ENCODE data around the gene ASTN1.

The ASTN1 gene

DNA sequence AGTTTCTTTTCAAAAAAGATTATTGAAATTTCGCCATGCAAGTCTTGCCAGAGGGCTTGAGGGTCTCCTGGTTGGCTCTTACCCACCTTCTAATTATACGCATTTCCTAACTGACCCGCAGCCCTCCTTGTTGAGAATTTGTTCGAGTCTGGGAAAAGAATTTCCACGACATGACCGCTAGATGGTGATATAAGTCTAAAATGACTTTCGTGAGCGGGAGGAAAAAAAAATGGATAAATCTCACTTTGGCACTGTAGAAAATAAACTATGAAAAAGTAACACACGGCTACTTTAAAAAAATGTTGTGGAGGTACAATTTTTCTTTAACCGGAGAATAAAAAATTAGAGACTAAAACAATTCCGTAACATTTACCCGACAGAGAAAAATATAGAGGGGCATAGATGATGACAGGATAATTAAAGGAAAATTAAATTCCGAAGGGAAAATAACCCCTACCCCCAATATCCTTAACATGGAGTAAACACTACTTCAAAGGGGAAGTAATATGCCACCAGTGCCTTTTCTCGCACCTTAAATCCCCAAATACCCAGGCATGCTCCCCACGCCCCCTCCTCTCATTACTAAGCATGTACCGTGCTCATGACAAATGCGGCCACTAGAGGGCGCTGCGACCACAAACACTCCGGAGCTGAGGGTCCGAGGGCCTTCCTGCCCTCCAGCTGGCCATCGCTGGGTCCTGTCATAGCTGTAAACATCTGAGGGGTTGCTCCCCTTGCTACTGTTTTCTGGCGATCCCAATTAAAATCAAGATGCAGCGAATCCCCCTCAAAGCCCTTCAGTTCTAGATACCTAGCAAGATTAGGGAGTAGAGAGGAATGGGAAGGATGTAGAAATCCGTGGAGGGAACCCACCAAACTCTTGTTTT, 266.9 kb downstream of the ASTN1 start:
- H3K27ac ChIP-seq: peak overlapping the region; percentile 9; the same call in 1 of the 2 replicates

DNA sequence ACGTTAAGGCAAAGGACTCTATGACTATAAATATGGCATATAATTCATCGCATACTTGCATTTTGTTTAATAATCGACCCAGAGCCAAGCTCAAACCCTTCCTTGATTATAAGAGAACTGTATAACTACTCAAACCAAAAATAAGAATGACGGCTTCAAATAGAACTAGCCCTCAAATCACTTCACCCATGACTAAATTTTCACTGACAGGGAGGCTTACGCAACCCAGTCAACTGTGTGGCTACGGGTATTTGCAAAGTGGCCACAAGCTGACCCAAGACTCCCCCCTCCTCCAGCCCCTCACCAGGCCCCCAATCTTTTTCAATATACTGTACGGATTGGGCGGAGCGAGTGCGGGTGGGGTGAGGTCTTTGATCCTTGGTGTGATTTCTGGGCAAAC, 268.3 kb downstream of the ASTN1 start:
- no peak overlapping the region for H3K27ac ChIP-seq
- TF ChIP-seq, protein P1, sequence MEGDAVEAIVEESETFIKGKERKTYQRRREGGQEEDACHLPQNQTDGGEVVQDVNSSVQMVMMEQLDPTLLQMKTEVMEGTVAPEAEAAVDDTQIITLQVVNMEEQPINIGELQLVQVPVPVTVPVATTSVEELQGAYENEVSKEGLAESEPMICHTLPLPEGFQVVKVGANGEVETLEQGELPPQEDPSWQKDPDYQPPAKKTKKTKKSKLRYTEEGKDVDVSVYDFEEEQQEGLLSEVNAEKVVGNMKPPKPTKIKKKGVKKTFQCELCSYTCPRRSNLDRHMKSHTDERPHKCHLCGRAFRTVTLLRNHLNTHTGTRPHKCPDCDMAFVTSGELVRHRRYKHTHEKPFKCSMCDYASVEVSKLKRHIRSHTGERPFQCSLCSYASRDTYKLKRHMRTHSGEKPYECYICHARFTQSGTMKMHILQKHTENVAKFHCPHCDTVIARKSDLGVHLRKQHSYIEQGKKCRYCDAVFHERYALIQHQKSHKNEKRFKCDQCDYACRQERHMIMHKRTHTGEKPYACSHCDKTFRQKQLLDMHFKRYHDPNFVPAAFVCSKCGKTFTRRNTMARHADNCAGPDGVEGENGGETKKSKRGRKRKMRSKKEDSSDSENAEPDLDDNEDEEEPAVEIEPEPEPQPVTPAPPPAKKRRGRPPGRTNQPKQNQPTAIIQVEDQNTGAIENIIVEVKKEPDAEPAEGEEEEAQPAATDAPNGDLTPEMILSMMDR (conservative IDR thresholded peaks at IDR 0.05): no peak

More for the DNA sequence above, 266.9 kb downstream of the ASTN1 start:
- TF ChIP-seq, protein P1 (conservative IDR thresholded peaks at IDR 0.05): peak; percentile 88

DNA sequence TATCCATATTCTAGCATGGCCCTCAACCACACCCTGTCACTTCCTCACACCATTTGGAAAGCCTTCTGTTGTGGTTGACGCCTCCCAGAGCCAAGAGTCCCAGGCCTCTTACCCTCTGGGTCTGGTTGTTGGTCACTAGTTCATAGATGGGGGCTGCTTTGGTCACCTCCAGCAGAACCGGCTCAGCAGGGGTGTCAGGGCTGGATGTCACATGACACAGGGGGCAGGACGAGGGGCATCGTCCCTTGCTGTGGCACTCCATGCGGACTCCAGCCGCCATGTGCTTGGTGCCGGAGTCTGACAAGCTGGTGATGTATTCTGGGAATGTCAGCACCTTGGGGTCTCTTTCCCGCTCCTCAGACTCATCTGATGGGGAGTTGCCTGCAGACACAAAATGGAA, 270.1 kb downstream of the ASTN1 start:
- no peak overlapping the region for H3K27ac ChIP-seq
- TF ChIP-seq, protein P1 (conservative IDR thresholded peaks at IDR 0.05): no peak

DNA sequence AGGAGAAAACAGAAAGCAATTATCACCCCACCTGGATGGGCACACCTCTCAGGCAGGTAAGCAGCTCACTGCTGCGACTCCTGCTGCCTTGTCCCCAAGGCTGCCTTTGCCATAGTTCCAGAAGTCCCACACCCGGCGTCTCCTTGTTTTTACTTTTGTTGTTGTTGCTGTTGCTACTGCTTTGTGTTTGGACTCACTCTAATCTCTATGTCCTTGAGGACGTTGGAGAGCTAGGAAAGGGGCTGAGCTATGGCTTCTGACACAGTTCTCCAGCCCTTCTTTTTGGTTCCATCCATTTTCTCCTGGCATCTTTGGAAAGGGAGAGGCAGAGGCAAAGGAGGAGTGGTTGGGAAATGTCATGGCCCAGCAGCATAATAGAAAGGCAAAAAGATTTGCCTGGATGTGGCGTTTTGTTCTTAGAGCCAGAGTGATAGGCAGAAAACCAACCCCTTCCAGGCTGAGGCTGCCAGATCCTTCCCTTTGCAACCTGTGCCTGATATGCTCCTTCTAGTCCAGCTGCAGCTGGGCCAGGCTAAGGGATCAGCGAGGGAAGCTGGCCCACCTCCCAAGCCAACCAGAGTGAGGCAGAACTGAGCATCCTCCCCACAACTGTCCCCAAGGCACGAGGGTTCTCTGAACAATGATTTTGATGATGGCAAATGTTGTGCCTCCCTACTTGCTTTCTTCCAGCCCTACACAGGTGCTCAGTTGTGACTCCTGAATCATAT, 270.7 kb downstream of the ASTN1 start:
- H3K27ac ChIP-seq: no peak overlapping the region
- TF ChIP-seq, protein P1 (conservative IDR thresholded peaks at IDR 0.05): no peak

DNA sequence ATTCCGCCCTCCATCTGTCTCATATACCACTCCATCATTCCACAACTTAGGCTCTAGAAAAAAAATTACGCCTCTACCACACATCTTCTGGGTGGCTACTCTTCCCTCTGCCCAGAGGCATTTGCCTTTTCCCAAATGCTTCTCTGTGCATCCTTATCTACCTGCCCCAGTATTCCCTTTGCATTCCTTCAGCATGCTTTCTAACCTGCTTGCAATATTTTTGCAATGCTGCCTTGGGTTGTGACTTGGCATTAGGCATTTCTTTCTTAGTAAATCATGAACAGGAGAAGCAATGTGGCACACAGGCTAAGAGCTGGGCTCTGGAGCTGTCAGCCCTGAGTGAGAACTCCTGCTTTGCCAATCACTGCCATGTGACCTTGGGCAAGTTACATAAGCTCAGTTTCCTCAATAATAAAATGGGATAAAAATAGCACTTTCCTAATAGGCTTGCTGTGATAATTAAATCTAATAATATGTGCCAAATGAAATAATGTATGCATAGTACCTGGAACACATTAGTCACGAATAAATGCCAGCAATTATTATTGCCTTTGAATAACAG, 276.0 kb downstream of the ASTN1 start:
- no peak overlapping the region for H3K27ac ChIP-seq
- TF ChIP-seq, protein P1 (conservative IDR thresholded peaks at IDR 0.05): no peak

DNA sequence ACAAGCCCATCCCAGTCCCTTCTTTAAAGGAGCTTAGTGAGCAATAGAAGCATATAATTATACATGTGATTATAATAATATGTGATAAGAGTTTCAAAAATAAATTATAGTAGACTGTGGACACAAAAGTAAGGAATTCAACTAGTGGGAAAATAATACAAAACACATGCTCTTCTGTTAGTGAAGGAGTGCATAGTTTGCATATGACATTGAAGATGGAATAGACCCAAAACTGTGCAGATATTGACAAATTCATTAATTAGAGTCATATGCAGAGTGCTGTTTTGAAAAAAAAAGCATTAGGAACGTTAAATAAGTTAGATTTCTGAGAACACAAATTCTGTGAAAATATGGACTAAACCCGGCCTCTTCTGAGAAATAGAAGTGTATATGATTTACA, 278.8 kb downstream of the ASTN1 start:
- no peak overlapping the region for H3K27ac ChIP-seq
- TF ChIP-seq, protein P1 (conservative IDR thresholded peaks at IDR 0.05): no peak

DNA sequence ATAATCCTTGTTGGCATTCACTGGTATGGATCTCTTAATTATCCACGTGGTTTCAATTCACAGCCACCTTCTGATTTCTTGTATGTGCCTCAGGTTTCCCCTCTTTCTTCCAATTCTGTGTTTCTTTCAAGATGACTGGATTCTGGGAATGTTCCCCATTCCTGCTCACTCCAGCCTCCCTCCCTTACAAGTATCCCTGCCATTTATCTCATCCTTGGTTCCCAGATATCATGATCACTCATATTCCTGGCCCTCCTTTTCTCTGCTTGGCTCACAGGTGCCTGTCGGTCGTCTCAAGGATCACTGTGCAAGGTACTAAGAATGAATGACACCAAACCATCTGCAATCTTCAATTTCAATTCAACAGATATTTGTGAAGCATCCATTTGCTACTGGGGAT, 279.2 kb downstream of the ASTN1 start:
- no peak overlapping the region for H3K27ac ChIP-seq
- TF ChIP-seq, protein P1 (conservative IDR thresholded peaks at IDR 0.05): no peak
